GM19463 (cell line): ENCODE measurements around the gene CYP20A1.

Experiments
- ATAC-seq: cut with Tn5 transposase; IDR thresholded peaks from one replicate; pipeline ENCODE4 v1.9.1; 2021; ENCODE audit warnings: mild to moderate bottlenecking, moderate library complexity; ENCODE audit not compliant: unreplicated experiment

Gene CYP20A1

GRCh38 chr2:203352604-203353255 is 113.9 kb downstream of the CYP20A1 start:
- ATAC-seq: no peak

- no peak for ATAC-seq
Observed at GRCh38 chr2:203354966-203355365, 116.1 kb downstream of the CYP20A1 start.
